GM12873 (cell line): ENCODE results near the gene TBCE.

Experiments used
- CTCF ChIP-seq: IDR thresholded peaks from 2 replicates; pipeline ENCODE4 v1.5.1; 2012; ENCODE audit warnings: low read depth, mild to moderate bottlenecking, moderate library complexity, low read length, control low read depth; ENCODE audit not compliant: insufficient read depth; ENCODE audit errors: missing control alignments

The TBCE gene, protein sequence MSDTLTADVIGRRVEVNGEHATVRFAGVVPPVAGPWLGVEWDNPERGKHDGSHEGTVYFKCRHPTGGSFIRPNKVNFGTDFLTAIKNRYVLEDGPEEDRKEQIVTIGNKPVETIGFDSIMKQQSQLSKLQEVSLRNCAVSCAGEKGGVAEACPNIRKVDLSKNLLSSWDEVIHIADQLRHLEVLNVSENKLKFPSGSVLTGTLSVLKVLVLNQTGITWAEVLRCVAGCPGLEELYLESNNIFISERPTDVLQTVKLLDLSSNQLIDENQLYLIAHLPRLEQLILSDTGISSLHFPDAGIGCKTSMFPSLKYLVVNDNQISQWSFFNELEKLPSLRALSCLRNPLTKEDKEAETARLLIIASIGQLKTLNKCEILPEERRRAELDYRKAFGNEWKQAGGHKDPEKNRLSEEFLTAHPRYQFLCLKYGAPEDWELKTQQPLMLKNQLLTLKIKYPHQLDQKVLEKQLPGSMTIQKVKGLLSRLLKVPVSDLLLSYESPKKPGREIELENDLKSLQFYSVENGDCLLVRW

GRCh38 chr1:235367000-235367908, at the start of gene TBCE:
Gene TBCE (plus strand): TSS chr1:235367427. CDS start chr1:235380050, 12,623 bp downstream.
- TF ChIP-seq CTCF: no peak

DNA sequence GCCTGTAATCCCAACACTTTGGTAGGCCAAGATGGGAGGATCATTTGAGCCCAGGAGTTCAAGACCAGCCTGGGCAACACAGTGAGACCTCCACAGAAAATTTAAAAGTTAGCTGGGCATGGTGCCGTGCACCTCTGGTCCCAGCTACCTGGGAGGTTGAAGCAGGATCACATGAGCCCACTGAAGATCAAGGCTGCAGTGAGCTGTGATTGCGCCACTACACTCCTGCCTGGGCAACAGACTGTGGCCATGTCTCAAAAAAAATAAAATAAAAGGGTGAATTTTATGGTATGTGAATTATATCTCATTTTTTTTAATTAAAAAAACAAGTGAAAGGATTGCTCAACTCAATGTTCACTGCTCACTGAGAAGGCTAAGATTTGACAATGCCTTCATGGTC, 48.0 kb upstream of the TBCE start:
- TF ChIP-seq CTCF: no peak

GRCh38 chr1:235320521-235321179, 46.6 kb upstream of the TBCE start:
- no peak for TF ChIP-seq CTCF

GRCh38 chr1:235324296-235324695, 42.9 kb upstream of the TBCE start:
- no peak for TF ChIP-seq CTCF

DNA sequence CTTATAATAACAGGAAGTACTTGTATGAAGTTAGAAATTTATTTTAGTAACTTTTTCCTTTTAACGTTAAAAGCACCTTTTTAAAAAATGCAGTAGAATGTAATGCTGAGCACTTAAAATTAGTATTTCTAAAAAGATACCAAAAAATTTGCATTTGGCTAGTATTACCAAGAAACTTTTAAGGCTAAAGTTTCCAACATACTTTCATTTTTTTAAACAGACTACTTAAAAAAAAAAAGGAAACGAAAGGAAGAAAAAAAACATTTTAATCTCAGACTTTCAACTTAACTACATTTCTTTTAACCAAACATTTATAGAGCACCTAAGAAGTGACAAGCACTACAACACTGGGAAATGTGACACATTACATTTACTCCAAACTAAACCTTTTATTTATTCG, 42.1 kb upstream of the TBCE start:
- no peak for TF ChIP-seq CTCF

GRCh38 chr1:235325854-235326253, 41.4 kb upstream of the TBCE start:
- no peak for TF ChIP-seq CTCF
